Panc1 (cell line): ENCODE data around the gene CYS1. TPM values are rescaled to one million over a fixed set of nuclear protein-coding genes. Genes with fewer than 3 reads are reported as not detected.

ENCODE experiments used
- ATAC-seq: fragments of 200-7000 bp; cut with Tn5 transposase; 2 replicates; pipeline ENCODE4 v1.9.1; 2020; ENCODE audit warnings: mild to moderate bottlenecking, moderate library complexity
- BruUV-seq: library from RNA; stranded (reverse); fragments of 400-500 nt; replicated peaks from 2 replicates; lab custom pipeline; 2021; lab: Mats Ljungman, UMichigan
- CTCF ChIA-PET: fragments of 300-600 bp; sonication (Branson Sonifier 250); formaldehyde crosslinking; loops from one replicate; lab custom pipeline; 2022; ENCODE audit warnings: antibody characterized with exemption; lab: Charles Lee
- POLR2A ChIA-PET: fragments of 300-600 bp; sonication (Branson Sonifier 250); formaldehyde crosslinking; loops from one replicate; lab custom pipeline; 2022; ENCODE audit warnings: antibody characterized with exemption; lab: Charles Lee
- DNase-seq: peaks from one replicate; pipeline ENCODE4 v3.0.0-alpha.2; 2010; ENCODE audit warnings: low read depth, low spot score
- H3K27ac ChIP-seq: 2 replicates; pipeline ENCODE4 v1.5.1; 2011; ENCODE audit warnings: mild to moderate bottlenecking, low read length, inconsistent platforms
- H3K27me3 ChIP-seq: fragments of 200-500 bp; sonication (Bioruptor generic); 2 replicates; pipeline ENCODE4 v1.6.0; 2014; ENCODE audit warnings: low read length, inconsistent platforms; ENCODE audit not compliant: control insufficient read depth, insufficient read depth
- H3K36me3 ChIP-seq: fragments of 200-500 bp; sonication (Bioruptor generic); 2 replicates; pipeline ENCODE4 v1.5.1; 2014; ENCODE audit warnings: inconsistent platforms, mild to moderate bottlenecking, low read length, moderate library complexity; ENCODE audit not compliant: control insufficient read depth, insufficient read depth
- H3K4me1 ChIP-seq: 2 replicates; pipeline ENCODE4 v1.5.1; 2011; ENCODE audit warnings: inconsistent platforms, mild to moderate bottlenecking, low read length, moderate library complexity; ENCODE audit not compliant: control insufficient read depth, insufficient read depth
- H3K4me3 ChIP-seq, 2 experiments: 2 replicates each; pipeline ENCODE4 v1.5.1; 2011 to 2012; ENCODE audit warnings: low read depth in 2 of 2, low read length in 2 of 2, mild to moderate bottlenecking in 2 of 2, inconsistent platforms in 1 of 2, moderate library complexity in 1 of 2
- H3K9me3 ChIP-seq: fragments of 200-500 bp; sonication (Bioruptor generic); 2 replicates; pipeline ENCODE4 v1.5.1; 2014; ENCODE audit warnings: low read depth, mild to moderate bottlenecking, inconsistent platforms, low read length, moderate library complexity; ENCODE audit not compliant: control insufficient read depth, insufficient read depth
- CTCF ChIP-seq: fragments of 450-650 bp; IDR thresholded peaks from 2 replicates; pipeline ENCODE4 v1.5.1; 2017; ENCODE audit warnings: mild to moderate bottlenecking
- POLR2AphosphoS5 ChIP-seq: IDR thresholded peaks from 2 replicates; pipeline ENCODE4 v1.6.1; 2012; ENCODE audit warnings: mild to moderate bottlenecking, low read depth, low read length, moderate library complexity
- REST ChIP-seq, 2 experiments: IDR thresholded peaks; 2 replicates each; pipeline ENCODE4 v1.6.1; 2011 to 2012; ENCODE audit warnings: low read depth in 2 of 2, control low read depth in 1 of 2, low read length in 1 of 2, mild to moderate bottlenecking in 1 of 2, moderate library complexity in 1 of 2; ENCODE audit not compliant: insufficient read depth in 1 of 2
- SIN3A ChIP-seq: IDR thresholded peaks from 2 replicates; pipeline ENCODE4 v1.6.1; 2012; ENCODE audit warnings: low read depth, mild to moderate bottlenecking, low read length, moderate library complexity, borderline replicate concordance; ENCODE audit not compliant: insufficient read depth
- TCF7L2 ChIP-seq: IDR thresholded peaks from 2 replicates; pipeline ENCODE4 v1.6.1; 2011; ENCODE audit warnings: mild to moderate bottlenecking, low read depth, low read length, inconsistent platforms
- in situ Hi-C: cut with HindIII; loops from 2 replicates; pipeline ENCODE4 v1.10.0; 2016; ENCODE audit warnings: low sequenced_read_pairs, low pct_unique_long_range_greater_than_20kb
- intact Hi-C: fragments of 100-400 bp; cut with micrococcal nuclease; formaldehyde crosslinking; loops from one replicate; pipeline ENCODE4 v1.10.0; 2022; ENCODE audit not compliant: unreplicated experiment
- total RNA-seq: library from RNA; stranded (reverse); gene quantifications from one replicate; pipeline ENCODE4 v1.2.1, GENCODE V29; 2021; ENCODE audit not compliant: unreplicated experiment

CYS1 gene
- total RNA-seq, 1 experiment from 2014 or later, result 20.4 TPM

GRCh38 chr2:10007921-10008808, 72.0 kb downstream of the CYS1 start:
- BruUV-seq, result no TSS peak
- no peaks in the 10 kb centered on the region for H3K4me1 ChIP-seq
- ChIA-PET POLR2A (no interaction called here), CTCF (interaction anchor here (1.0 kb wide), 1 partner anchor 24 kb away, joined by 4 read pairs; no protein-coding TSS in a partner anchor)
- TF ChIP-seq TCF7L2, result no peak
- no peak for TF ChIP-seq SIN3A
- no peak for TF ChIP-seq CTCF
- in situ Hi-C loops (no loop called here), intact Hi-C loops (no loop called here)
- H3K27ac ChIP-seq, result no peak overlapping the region
- no peaks in the 10 kb centered on the region for H3K36me3 ChIP-seq
- H3K27me3 ChIP-seq, result no peaks in the 10 kb centered on the region
- H3K9me3 ChIP-seq, result no peaks in the 10 kb centered on the region
- no peak overlapping the region for H3K4me3 ChIP-seq
- no peak for ATAC-seq
- no peak for DNase-seq

- in situ Hi-C loops (no loop called here), intact Hi-C loops (no loop called here)
- Histone ChIP-seq H3K4me1 (no peaks in the 10 kb centered on the region), H3K36me3 (no peaks in the 10 kb centered on the region), H3K9me3 (no peaks in the 10 kb centered on the region), H3K4me3 (no peak overlapping the region), H3K27me3 (no peaks in the 10 kb centered on the region), H3K27ac (no peak overlapping the region)
- no peak for DNase-seq
- CTCF ChIA-PET, result interaction anchor here (0.6 to 1.0 kb wide), 2 partner anchors 23 to 297 kb away, joined by 3 to 4 read pairs; no protein-coding TSS in a partner anchor
- no TSS peak for BruUV-seq
- ATAC-seq, result no peak
- TF ChIP-seq TCF7L2 (no peak), CTCF (no peak), POLR2AphosphoS5 (no peak), REST (IDR thresholded peaks at IDR 0.05; ENCODE audit: insufficient read depth in 1 of 2, low read depth in 2 of 2, low read length in 1 of 2) (no peak), SIN3A (no peak)
- POLR2A ChIA-PET, result no interaction called here
These were observed 72.8 kb downstream of the CYS1 start for GRCh38 chr2:10007435-10007834.

Other genes with a start within 250 kb of the CYS1 start
- gene TAF1B, start 236.9 kb downstream of the CYS1 start, total RNA-seq, result 35.2 TPM
- 4.7 TPM for gene GRHL1, start 128.7 kb downstream of the CYS1 start, total RNA-seq
- gene KLF11, start 36.9 kb downstream of the CYS1 start, total RNA-seq, result 23.7 TPM
- 294 TPM for gene RRM2, start 42.3 kb upstream of the CYS1 start, total RNA-seq
- gene HPCAL1, start 222.5 kb upstream of the CYS1 start, total RNA-seq, result 234 TPM